GM21423 (cell line): ENCODE data around the gene SIGLEC7.

Source experiments
- ATAC-seq: cut with Tn5 transposase; IDR thresholded peaks from one replicate; pipeline ENCODE4 v1.9.1; 2021; ENCODE audit warnings: mild to moderate bottlenecking, moderate library complexity; ENCODE audit not compliant: unreplicated experiment

The SIGLEC7 gene

GRCh38 chr19:51198641-51199040 is 56.5 kb downstream of the SIGLEC7 start:
- ATAC-seq: no peak

DNA sequence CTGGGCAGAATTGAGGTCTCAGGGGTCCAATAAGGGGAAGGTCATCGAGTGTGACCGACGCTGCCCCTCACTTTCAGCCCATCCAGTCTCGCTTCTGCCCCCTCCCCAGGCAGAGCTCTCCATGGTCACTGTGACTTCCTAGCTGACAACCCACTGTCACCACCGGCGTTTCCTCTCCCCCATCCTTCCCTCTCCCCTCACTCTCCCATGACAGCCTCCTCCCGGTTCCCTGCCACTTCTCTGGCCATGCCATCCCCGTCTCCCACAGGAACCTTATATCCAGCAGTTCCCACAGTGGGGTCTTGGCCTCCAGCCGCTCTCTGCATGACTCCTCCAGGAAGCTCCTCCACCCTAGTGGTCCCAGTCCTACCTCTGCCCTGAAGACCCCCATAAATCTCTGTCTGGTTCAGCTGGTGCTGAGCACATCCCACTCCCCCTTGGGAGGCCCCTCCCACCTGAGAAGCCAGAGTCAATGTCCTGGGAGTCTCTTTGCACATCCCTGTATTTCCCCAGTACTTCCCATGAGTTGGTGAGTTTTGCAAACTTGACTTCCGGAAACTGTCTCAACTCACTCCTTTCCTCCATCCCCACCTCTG is 58.1 kb downstream of the SIGLEC7 start:
- ATAC-seq: no peak

DNA sequence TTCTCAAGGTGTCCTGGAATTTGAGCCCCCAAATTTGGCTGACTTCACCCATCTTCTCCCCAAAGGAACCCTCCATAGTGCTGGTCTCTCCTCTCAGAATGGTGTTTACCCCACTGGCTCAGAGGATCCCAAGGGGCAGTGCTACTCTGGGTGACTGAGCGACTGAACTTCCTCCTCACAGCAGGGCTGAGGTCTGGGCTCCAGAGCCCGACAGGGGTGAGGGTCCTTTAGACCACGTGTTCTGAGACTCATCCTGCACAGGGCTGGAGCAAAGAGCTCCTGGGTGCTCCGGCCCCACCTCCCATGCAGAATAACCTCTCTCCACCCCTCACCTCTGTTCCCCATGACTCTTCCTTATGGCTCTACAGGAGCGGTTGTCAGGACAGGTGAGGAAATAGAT is 59.6 kb downstream of the SIGLEC7 start:
- no peak for ATAC-seq
